ENCODE measurements around the gene ZNF747. TPM values are rescaled to one million over a fixed set of nuclear protein-coding genes. Genes with fewer than 3 reads are reported as not detected.
"Not testable (repeated sequence)": the region's sequence is repeated elsewhere in the genome, so short reads cannot be mapped to it uniquely, and the experiment has no call there.

Gene ZNF747
- total RNA-seq, 1 donor from 2014 or later: 5.2 TPM

GRCh38 chr16:30541502-30542329, 7.1 kb upstream of the ZNF747 start:
- Histone ChIP-seq H3K36me3 (ENCODE audit: insufficient read depth, low read length) (no peaks in the 10 kb centered on the region), H2AFZ (ENCODE audit: low read depth, low read length) (peak overlapping the region; percentile 64), H3K9me3 (ENCODE audit: insufficient read depth, low read depth, low read length) (no peaks in the 10 kb centered on the region), H3K4me1 (ENCODE audit: insufficient read depth, low read length) (peaks cover 12% of the 10 kb centered on the region), H3K9ac (ENCODE audit: low read length) (peak overlapping the region; percentile 43), H3K27ac (ENCODE audit: low read depth, low read length) (peak overlapping the region; percentile 41), H3K4me3 (ENCODE audit: insufficient read depth, low read depth, low read length) (no peak overlapping the region), H3K27me3 (ENCODE audit: insufficient read depth, low read length) (no peaks in the 10 kb centered on the region), H3K79me2 (ENCODE audit: insufficient read depth, low read length) (no peaks in the 10 kb centered on the region), H4K20me1 (ENCODE audit: insufficient read depth, low read length) (no peaks in the 10 kb centered on the region), H3K4me2 (ENCODE audit: low read length) (peak overlapping the region; percentile 71)
- H3K36me3 Mint-ChIP-seq (ENCODE audit: low read depth, unreplicated experiment): peaks cover 2% of the 10 kb centered on the region
- H3K27me3 Mint-ChIP-seq (ENCODE audit: low read depth, unreplicated experiment): peaks cover 5% of the 10 kb centered on the region
- TF ChIP-seq EZH2 (IDR thresholded peaks at IDR 0.05; ENCODE audit: insufficient read depth, low read length): no peak
- no peak for TF ChIP-seq CTCF (IDR thresholded peaks at IDR 0.05; ENCODE audit: insufficient read depth, low read depth, low read length)
- DNase-seq (ENCODE audit: low read depth) (peak; percentile 55), FAIRE-seq (no peak)
- no peak overlapping the region for H3K27ac Mint-ChIP-seq (ENCODE audit: unreplicated experiment)
- H3K4me3 Mint-ChIP-seq (ENCODE audit: unreplicated experiment): no peak overlapping the region
- H3K9me3 Mint-ChIP-seq (ENCODE audit: unreplicated experiment): no peaks in the 10 kb centered on the region
- no peaks in the 10 kb centered on the region for H3K4me1 Mint-ChIP-seq (ENCODE audit: low read depth, unreplicated experiment)

DNA sequence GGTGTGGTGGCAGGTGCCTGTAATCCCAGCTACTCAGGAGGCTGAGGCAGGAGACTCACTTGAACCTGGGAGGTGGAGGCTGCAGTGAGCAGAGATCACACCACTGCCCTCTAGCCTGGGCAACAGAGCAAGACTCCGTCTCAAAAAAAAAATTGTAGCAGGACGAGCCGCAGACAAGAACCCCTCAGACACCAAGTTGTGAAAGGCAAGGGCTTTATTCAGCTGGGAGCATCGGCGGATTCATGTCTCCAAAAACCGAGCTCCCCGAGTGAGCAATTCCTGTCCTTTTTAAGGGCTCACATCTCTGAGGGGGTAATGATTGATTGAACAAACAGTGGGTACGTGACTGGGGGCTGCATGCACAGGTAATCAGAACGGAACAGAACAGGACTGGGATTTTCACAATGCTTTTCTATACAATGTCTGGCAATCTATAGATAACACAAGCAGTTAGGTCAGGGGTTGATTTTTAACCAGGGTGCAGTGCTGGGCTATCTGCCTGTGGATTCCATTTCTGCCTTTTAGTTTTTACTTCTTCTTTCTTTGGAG, 6.3 kb upstream of the ZNF747 start:
- H4K20me1 ChIP-seq (ENCODE audit: insufficient read depth, low read length); H3K27me3 Mint-ChIP-seq (ENCODE audit: low read depth, unreplicated experiment); H3K4me3 Mint-ChIP-seq (ENCODE audit: unreplicated experiment); H3K27me3 ChIP-seq (ENCODE audit: insufficient read depth, low read length); FAIRE-seq; H2AFZ ChIP-seq (ENCODE audit: low read depth, low read length); H3K4me1 Mint-ChIP-seq (ENCODE audit: low read depth, unreplicated experiment); H3K9me3 ChIP-seq (ENCODE audit: insufficient read depth, low read depth, low read length); H3K36me3 Mint-ChIP-seq (ENCODE audit: low read depth, unreplicated experiment); H3K9ac ChIP-seq (ENCODE audit: low read length); H3K36me3 ChIP-seq (ENCODE audit: insufficient read depth, low read length); H3K27ac Mint-ChIP-seq (ENCODE audit: unreplicated experiment); DNase-seq (ENCODE audit: low read depth); H3K4me3 ChIP-seq (ENCODE audit: insufficient read depth, low read depth, low read length); H3K9me3 Mint-ChIP-seq (ENCODE audit: unreplicated experiment); H3K79me2 ChIP-seq (ENCODE audit: insufficient read depth, low read length): not testable (repeated sequence)
- peaks cover 12% of the 10 kb centered on the region for H3K4me1 ChIP-seq (ENCODE audit: insufficient read depth, low read length)
- H3K27ac ChIP-seq (ENCODE audit: low read depth, low read length): peak overlapping the region; percentile 41
- peak overlapping the region; percentile 71 for H3K4me2 ChIP-seq (ENCODE audit: low read length)

GRCh38 chr16:30539986-30540526, 5.4 kb upstream of the ZNF747 start:
- not testable (repeated sequence) for H3K36me3 ChIP-seq (ENCODE audit: insufficient read depth, low read length); H3K4me2 ChIP-seq (ENCODE audit: low read length); H3K9me3 Mint-ChIP-seq (ENCODE audit: unreplicated experiment); H3K79me2 ChIP-seq (ENCODE audit: insufficient read depth, low read length); H3K4me3 ChIP-seq (ENCODE audit: insufficient read depth, low read depth, low read length); H3K4me1 Mint-ChIP-seq (ENCODE audit: low read depth, unreplicated experiment); H3K27me3 ChIP-seq (ENCODE audit: insufficient read depth, low read length); H2AFZ ChIP-seq (ENCODE audit: low read depth, low read length); H3K4me3 Mint-ChIP-seq (ENCODE audit: unreplicated experiment); H3K36me3 Mint-ChIP-seq (ENCODE audit: low read depth, unreplicated experiment); H3K9ac ChIP-seq (ENCODE audit: low read length); H3K9me3 ChIP-seq (ENCODE audit: insufficient read depth, low read depth, low read length); H3K27ac ChIP-seq (ENCODE audit: low read depth, low read length); DNase-seq (ENCODE audit: low read depth); H3K27me3 Mint-ChIP-seq (ENCODE audit: low read depth, unreplicated experiment); FAIRE-seq; H4K20me1 ChIP-seq (ENCODE audit: insufficient read depth, low read length); H3K27ac Mint-ChIP-seq (ENCODE audit: unreplicated experiment)
- peaks cover 21% of the 10 kb centered on the region for H3K4me1 ChIP-seq (ENCODE audit: insufficient read depth, low read length)

Measured in astrocyte (in vitro differentiated cells and primary cell).